Heart left ventricle (tissue), 16 donors: ENCODE results near the gene FYN. TPM values are rescaled to one million over a fixed set of nuclear protein-coding genes. Genes with fewer than 3 reads are reported as not detected.

Source experiments
- ATAC-seq, 4 donors: fragments of 200-7000 bp; cut with Tn5 transposase; one replicate each; pipeline ENCODE4 v1.9.1; 2020 to 2022; ENCODE audit warnings: moderate library complexity in 4 of 4, mild to moderate bottlenecking in 3 of 4, moderate number of reproducible peaks in 1 of 4
- DNase-seq, 5 donors: peaks; one replicate each; pipeline ENCODE4 v3.0.0-alpha.2; 2020
- H3K27ac ChIP-seq, 12 donors: fragments of 200-600 bp; sonication (generic) in 4 of 12; one replicate each; pipeline versions ENCODE4 v1.5.0 to v1.8.0; 2016 to 2022; ENCODE audit warnings: mild to moderate bottlenecking in 2 of 12
- H3K27me3 ChIP-seq, 9 donors: fragments of 200-600 bp; sonication (generic) in 2 of 9; one replicate each; pipeline versions ENCODE4 v1.5.1 to v1.8.0; 2016 to 2022; ENCODE audit warnings: mild to moderate bottlenecking in 3 of 9
- H3K36me3 ChIP-seq, 9 donors: fragments of 200-600 bp; sonication (generic) in 2 of 9; one replicate each; pipeline versions ENCODE4 v1.5.0 to v1.8.0; 2018 to 2022; ENCODE audit warnings: mild to moderate bottlenecking in 2 of 9
- H3K4me1 ChIP-seq, 12 donors: fragments of 200-600 bp; sonication (generic) in 4 of 12; one replicate each; pipeline versions ENCODE4 v1.5.0 to v1.8.0; 2016 to 2022; ENCODE audit warnings: mild to moderate bottlenecking in 3 of 12
- H3K4me3 ChIP-seq, 12 donors: fragments of 200-600 bp; sonication (generic) in 4 of 12; one replicate each; pipeline versions ENCODE4 v1.5.0 to v1.8.0; 2017 to 2022; ENCODE audit warnings: mild to moderate bottlenecking in 9 of 12, moderate library complexity in 4 of 12
- H3K9me3 ChIP-seq, 12 donors: fragments of 200-600 bp; sonication (generic) in 4 of 12; one replicate each; pipeline versions ENCODE4 v1.5.0 to v1.8.0; 2016 to 2022; ENCODE audit warnings: mild to moderate bottlenecking in 1 of 12
- CTCF ChIP-seq, 12 donors: fragments of 200-600 bp; sonication (generic) in 4 of 12; IDR thresholded peaks; one replicate each; pipeline versions ENCODE4 v1.5.0 to v1.8.0; 2018 to 2022; ENCODE audit warnings: antibody characterized with exemption in 12 of 12, mild to moderate bottlenecking in 5 of 12
- POLR2A ChIP-seq, 2 donors: fragments of 450-650 bp; IDR thresholded peaks; one replicate each; pipeline ENCODE4 v1.6.1; 2017; ENCODE audit warnings: antibody characterized with exemption in 2 of 2, mild to moderate bottlenecking in 2 of 2, moderate library complexity in 2 of 2
- WGBS, 4 donors: extraction: QIAGEN DNeasy Blood & Tissue Kit in 2 of 4; methylation state at CpG; one replicate each; pipeline versions ENCODE4 v1.1.5 to v1.1.7; 2013 to 2018; 5-methylcytosine and 5-hydroxymethylcytosine counted together
- intact Hi-C, 10 donors: fragments of 100-400 bp; cut with DNase I; formaldehyde crosslinking; loops; one replicate each; pipeline versions ENCODE4 v1.11.1 to v1.14.2; 2022
- polyA plus RNA-seq, 2 donors: library from polyadenylated mRNA; stranded (reverse); fragments of 200-250 nt; gene quantifications; one replicate each; pipeline ENCODE4 v1.2.3, GENCODE V29; 2013
- total RNA-seq, 9 donors: library from RNA; depleted of rRNA in 2 of 9; stranded (reverse); fragments of >200 nt in 2 of 9; fragmentation: NEBNext Ultra II Directional in 3 of 9; extraction: Animal tissue kit (Norgen Biotek cat#: 25700) in 3 of 9; gene quantifications; one replicate each; pipeline versions ENCODE4 v1.1.0 to v1.2.4, GENCODE V29; 2016 to 2023
- donor health status: ischemic (EF 13 %, LVEDD 7.1; RV severe dilation, severe dysfunction).
- donor health status: healthy with polysubstance abuse.
- donor health status: DM: no; HTN: yes; CAD: no.
- donor health status: DM: no; HTN: no; CAD: no.
- donor health status: ischemic (EF 25% LVEDD 6.9; RV normal size, moderate dysfunction).
- donor health status: ischemic (EF 25% LVEDD 5.7; RV mildly dilated, moderate dysfunction).
- donor health status: healthy.
- donor health status: DM: yes; HTN: yes; CAD: no.
- donor health status: ischemic (EF 35%, LVEDD 5.7; RV mildly dilated, moderate dysfunction).
- donor health status: nonischemic (EF 11% LVEDD 7.7; RV severe dilation, severe dysfunction).
- donor health status: DM: yes; HTN: yes; CAD: no.
- donor health status: PGD.
- donor health status: ischemic (EF 29% LVEDD 5.4; RV normal size, mild dysfunction).
- donor health status: nonischemic (EF 23%, LVEDD 6.1; RV moderate dilation, normal function).

FYN gene
- total and polyA plus RNA-seq, 11 donors = 14.7 to 72.4 (median 52.3) TPM

DNA sequence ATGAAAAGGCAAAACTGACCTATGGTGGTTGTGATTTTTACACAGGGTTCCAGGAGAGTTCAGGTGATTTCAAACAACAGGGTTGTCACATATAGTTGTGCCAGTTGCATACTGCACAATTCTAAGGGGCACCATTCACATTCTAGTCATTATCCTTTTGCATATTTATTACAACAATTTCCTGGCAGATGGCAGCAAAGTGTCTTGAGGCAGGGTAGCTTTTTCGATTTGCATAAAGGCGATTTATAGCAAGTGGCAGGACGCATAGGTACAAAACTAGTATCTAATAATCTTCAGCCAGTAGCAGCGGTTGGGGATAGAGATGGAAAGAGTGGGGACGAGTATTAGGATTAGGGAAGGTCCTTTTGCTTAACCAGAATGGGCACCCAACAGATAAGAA is 221.1 kb downstream of the FYN start:
- 95 to 97% (median 96%) methylated on average over 5 of the region's 5 CpGs for WGBS, 4 donors
- no peaks in the 10 kb centered on the region for H3K9me3 ChIP-seq
- intact Hi-C loops = no loop called here
- DNase-seq = no peak
- no peak overlapping the region for H3K27ac ChIP-seq
- no peaks in the 10 kb centered on the region for H3K27me3 ChIP-seq
- H3K4me1 ChIP-seq = peaks cover 0 to 7% (median 0%) of the 10 kb centered on the region in 12 donors
- no peaks in the 10 kb centered on the region for H3K36me3 ChIP-seq
- ATAC-seq = no peak
- TF ChIP-seq POLR2A (IDR thresholded peaks at IDR 0.05) (no peak), CTCF (IDR thresholded peaks at IDR 0.05) (no peak)
- no peak overlapping the region for H3K4me3 ChIP-seq

DNA sequence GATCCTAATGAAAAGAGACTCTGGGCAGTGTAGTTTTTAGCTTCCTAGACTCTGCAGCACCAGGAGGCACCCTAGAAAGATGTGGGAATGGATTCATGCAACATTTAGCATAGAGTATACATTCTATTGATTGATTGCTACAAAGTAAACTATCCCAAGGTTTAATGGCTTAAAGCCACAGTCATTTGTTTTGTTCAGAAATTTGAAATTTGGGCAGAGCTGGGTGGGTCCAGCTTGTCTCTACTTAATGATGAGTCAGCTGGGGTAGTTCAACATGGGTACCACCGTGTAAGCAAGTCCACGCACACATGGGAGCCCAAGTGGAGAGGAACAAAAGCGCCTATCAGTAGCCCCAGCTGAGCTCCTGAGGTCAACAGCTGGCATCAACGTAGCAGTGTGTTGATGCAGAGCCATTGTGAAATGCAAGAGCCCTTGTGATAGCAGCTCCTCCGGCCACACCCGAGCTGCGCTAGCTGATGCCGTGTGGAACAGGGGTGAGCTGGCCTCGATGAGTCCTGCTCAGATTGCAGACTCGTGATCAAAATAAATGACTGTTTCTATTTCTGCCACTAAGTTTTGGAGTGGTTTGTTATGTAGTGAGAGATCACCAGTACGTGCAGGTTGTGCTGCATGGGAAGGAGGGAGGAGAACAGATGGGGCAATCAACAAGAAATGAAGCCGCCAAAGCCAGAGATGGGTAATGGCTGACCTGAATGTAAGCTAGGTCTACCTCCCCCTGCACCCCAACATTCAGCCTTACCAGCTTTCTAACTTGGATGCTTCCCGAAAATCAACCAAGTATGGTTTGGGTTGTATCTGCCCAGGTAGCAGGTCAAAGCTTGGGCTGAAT is 221.8 kb downstream of the FYN start:
- Histone ChIP-seq H3K4me3 (no peak overlapping the region), H3K9me3 (no peaks in the 10 kb centered on the region), H3K27ac (no peak overlapping the region), H3K36me3 (no peaks in the 10 kb centered on the region), H3K27me3 (no peaks in the 10 kb centered on the region), H3K4me1 (peaks cover 0 to 4% (median 0%) of the 10 kb centered on the region in 12 donors)
- intact Hi-C loops = no loop called here
- ATAC-seq = no peak
- 78 to 86% (median 80%) methylated on average over 13 of the region's 13 CpGs for WGBS, 4 donors
- no peak for TF ChIP-seq CTCF (IDR thresholded peaks at IDR 0.05)
- no peak for TF ChIP-seq POLR2A (IDR thresholded peaks at IDR 0.05)
- DNase-seq = no peak

- Histone ChIP-seq H3K36me3 (no peaks in the 10 kb centered on the region), H3K4me3 (no peak overlapping the region), H3K9me3 (no peaks in the 10 kb centered on the region), H3K27ac (no peak overlapping the region), H3K4me1 (peaks cover 0 to 4% (median 0%) of the 10 kb centered on the region in 12 donors), H3K27me3 (no peaks in the 10 kb centered on the region)
- WGBS, 4 donors = 75 to 87% (median 79%) methylated on average over 8 to 9 of the region's 9 CpGs
- no peak for DNase-seq
- ATAC-seq = no peak
- intact Hi-C loops = no loop called here
- TF ChIP-seq POLR2A (IDR thresholded peaks at IDR 0.05) (no peak), CTCF (IDR thresholded peaks at IDR 0.05) (no peak)
Observed at GRCh38 chr6:111650049-111650448, 223.2 kb downstream of the FYN start.

- H3K4me3 ChIP-seq = no peak overlapping the region
- intact Hi-C loops = loop anchor here in 6 of 10 donors (5.0 to 10.0 kb wide), 5 partner anchors 163 to 393 kb away; partner anchors contain the start of gene REV3L (in 1 of the 6)
- H3K27me3 ChIP-seq = no peaks in the 10 kb centered on the region
- peaks cover 0 to 4% (median 0%) of the 10 kb centered on the region in 12 donors for H3K4me1 ChIP-seq
- H3K36me3 ChIP-seq = no peaks in the 10 kb centered on the region
- no peak for ATAC-seq
- 91 to 98% (median 96%) methylated on average over 5 of the region's 5 CpGs for WGBS, 4 donors
- no peaks in the 10 kb centered on the region for H3K9me3 ChIP-seq
- H3K27ac ChIP-seq = no peak overlapping the region
- TF ChIP-seq POLR2A (IDR thresholded peaks at IDR 0.05) (no peak), CTCF (IDR thresholded peaks at IDR 0.05) (no peak)
- DNase-seq = no peak
Observed at GRCh38 chr6:111648100-111648499, 225.2 kb downstream of the FYN start.
